ACC112 (cell line): Measurements from ENCODE around the gene CNTN2.

ENCODE experiments used
- H2AFZ ChIP-seq: fragments of 200-600 bp; sonication (generic); one replicate; pipeline ENCODE4 v1.6.0; 2017; ENCODE audit warnings: antibody characterized with exemption, low read length; ENCODE audit not compliant: unreplicated experiment
- H3K27ac ChIP-seq: fragments of 200-600 bp; sonication (generic); 2 replicates; pipeline ENCODE4 v1.5.1; 2014; ENCODE audit warnings: low read depth, mild to moderate bottlenecking, antibody characterized with exemption, low read length, moderate library complexity
- H3K27me3 ChIP-seq: fragments of 200-600 bp; sonication (generic); 2 replicates; pipeline ENCODE4 v1.6.1; 2014; ENCODE audit warnings: mild to moderate bottlenecking, antibody characterized with exemption, low read length, moderate library complexity, mixed read lengths; ENCODE audit not compliant: insufficient read depth
- H3K36me3 ChIP-seq: fragments of 200-600 bp; sonication (generic); 2 replicates; pipeline ENCODE4 v1.6.1; 2016; ENCODE audit warnings: mild to moderate bottlenecking, antibody characterized with exemption, low read length, moderate library complexity, mixed read lengths; ENCODE audit not compliant: insufficient read depth
- H3K4me1 ChIP-seq: fragments of 200-600 bp; sonication (generic); one replicate; pipeline ENCODE4 v1.6.1; 2016; ENCODE audit warnings: low read length, mixed read lengths; ENCODE audit not compliant: insufficient read depth, unreplicated experiment, control insufficient read depth
- H3K4me3 ChIP-seq: fragments of 200-600 bp; sonication (generic); 2 replicates; pipeline ENCODE4 v1.5.1; 2014; ENCODE audit warnings: mild to moderate bottlenecking, low read depth, low read length
- H3K79me2 ChIP-seq: fragments of 200-600 bp; sonication (generic); one replicate; pipeline ENCODE4 v1.6.0; 2016; ENCODE audit warnings: low read length; ENCODE audit not compliant: control insufficient read depth, unreplicated experiment, insufficient read depth

Gene CNTN2

GRCh38 chr1:205041998-205042910 lies 758 bp upstream of the CNTN2 start:
- peaks cover 82% of the 10 kb centered on the region for H3K27me3 ChIP-seq
- H3K4me3 ChIP-seq = peak overlapping the region; percentile 35; the same call in 1 of the 2 replicates

GRCh38 chr1:205043866-205044265 lies 854 bp downstream of the CNTN2 start:
- Histone ChIP-seq H3K27ac (no peak overlapping the region), H3K79me2 (no peaks in the 10 kb centered on the region), H2AFZ (no peak overlapping the region), H3K4me1 (no peaks in the 10 kb centered on the region), H3K36me3 (no peaks in the 10 kb centered on the region), H3K4me3 (no peak overlapping the region), H3K27me3 (peaks cover 94% of the 10 kb centered on the region)

More at GRCh38 chr1:205041998-205042910, 758 bp upstream of the CNTN2 start:
- Histone ChIP-seq H3K27ac (no peak overlapping the region), H3K79me2 (no peaks in the 10 kb centered on the region), H3K4me1 (no peaks in the 10 kb centered on the region), H2AFZ (no peak overlapping the region), H3K36me3 (no peaks in the 10 kb centered on the region)

- H3K27ac ChIP-seq = no peak overlapping the region
- no peaks in the 10 kb centered on the region for H3K4me1 ChIP-seq
- peaks cover 88% of the 10 kb centered on the region for H3K27me3 ChIP-seq
- H2AFZ ChIP-seq = no peak overlapping the region
- H3K4me3 ChIP-seq = no peak overlapping the region
- H3K36me3 ChIP-seq = no peaks in the 10 kb centered on the region
- H3K79me2 ChIP-seq = no peaks in the 10 kb centered on the region
These were observed 1.7 kb downstream of the CNTN2 start for GRCh38 chr1:205044741-205045140.

GRCh38 chr1:205045146-205045545 lies 2.1 kb downstream of the CNTN2 start:
- Histone ChIP-seq H3K27me3 (peaks cover 84% of the 10 kb centered on the region), H2AFZ (no peak overlapping the region), H3K27ac (no peak overlapping the region), H3K4me3 (no peak overlapping the region), H3K4me1 (no peaks in the 10 kb centered on the region), H3K36me3 (no peaks in the 10 kb centered on the region), H3K79me2 (no peaks in the 10 kb centered on the region)

GRCh38 chr1:205046870-205047269 lies 3.9 kb downstream of the CNTN2 start:
- Histone ChIP-seq H3K4me1 (no peaks in the 10 kb centered on the region), H2AFZ (no peak overlapping the region), H3K4me3 (no peak overlapping the region), H3K27ac (no peak overlapping the region), H3K36me3 (no peaks in the 10 kb centered on the region), H3K79me2 (no peaks in the 10 kb centered on the region), H3K27me3 (peaks cover 67% of the 10 kb centered on the region)

GRCh38 chr1:205047764-205048231 lies 4.8 kb downstream of the CNTN2 start:
- Histone ChIP-seq H3K79me2 (no peaks in the 10 kb centered on the region), H3K4me3 (no peak overlapping the region), H3K27me3 (peaks cover 57% of the 10 kb centered on the region), H3K36me3 (no peaks in the 10 kb centered on the region), H3K27ac (no peak overlapping the region), H3K4me1 (no peaks in the 10 kb centered on the region), H2AFZ (no peak overlapping the region)

- Histone ChIP-seq H3K79me2 (no peaks in the 10 kb centered on the region), H3K36me3 (no peaks in the 10 kb centered on the region), H3K4me1 (no peaks in the 10 kb centered on the region), H3K4me3 (no peak overlapping the region), H2AFZ (no peak overlapping the region), H3K27me3 (peaks cover 59% of the 10 kb centered on the region), H3K27ac (no peak overlapping the region)
These were observed 5.4 kb downstream of the CNTN2 start for GRCh38 chr1:205048382-205048781.

- Histone ChIP-seq H3K79me2 (no peaks in the 10 kb centered on the region), H3K27me3 (peaks cover 54% of the 10 kb centered on the region), H2AFZ (no peak overlapping the region), H3K36me3 (no peaks in the 10 kb centered on the region), H3K27ac (no peak overlapping the region), H3K4me1 (no peaks in the 10 kb centered on the region), H3K4me3 (no peak overlapping the region)
These were observed 6.5 kb downstream of the CNTN2 start for GRCh38 chr1:205049479-205049878.

GRCh38 chr1:205052690-205053089 lies 9.7 kb downstream of the CNTN2 start:
- peaks cover 26% of the 10 kb centered on the region for H3K27me3 ChIP-seq
- H3K79me2 ChIP-seq = no peaks in the 10 kb centered on the region
- no peak overlapping the region for H3K4me3 ChIP-seq
- no peaks in the 10 kb centered on the region for H3K4me1 ChIP-seq
- no peak overlapping the region for H2AFZ ChIP-seq
- no peak overlapping the region for H3K27ac ChIP-seq
- no peaks in the 10 kb centered on the region for H3K36me3 ChIP-seq

- Histone ChIP-seq H3K79me2 (no peaks in the 10 kb centered on the region), H3K36me3 (no peaks in the 10 kb centered on the region), H3K4me3 (no peak overlapping the region), H3K4me1 (no peaks in the 10 kb centered on the region), H3K27me3 (peaks cover 20% of the 10 kb centered on the region), H2AFZ (no peak overlapping the region), H3K27ac (no peak overlapping the region)
These were observed 10.3 kb downstream of the CNTN2 start for GRCh38 chr1:205053296-205053695.

- Histone ChIP-seq H3K4me3 (no peak overlapping the region), H3K4me1 (no peaks in the 10 kb centered on the region), H3K27me3 (peaks cover 15% of the 10 kb centered on the region), H3K79me2 (no peaks in the 10 kb centered on the region), H3K27ac (no peak overlapping the region), H3K36me3 (no peaks in the 10 kb centered on the region), H2AFZ (no peak overlapping the region)
These were observed 11.0 kb downstream of the CNTN2 start for GRCh38 chr1:205054013-205054412.
